SK-N-SH treated with all-trans-retinoic acid at 6 μM for 48 hours (cell line): Measurements from ENCODE around the gene MPP3.

Source experiments
- ARNTL ChIP-seq: fragments of 450-650 bp; formaldehyde crosslinking; IDR thresholded peaks from 2 replicates; pipeline ENCODE4 v1.5.0; 2020; ENCODE audit warnings: low read depth, mild to moderate bottlenecking, moderate library complexity, borderline replicate concordance
- CREB5 ChIP-seq: fragments of 250-450 bp; sonication (Bioruptor Pico); IDR thresholded peaks from 2 replicates; pipeline ENCODE4 v1.5.1; 2020; ENCODE audit warnings: low read depth, mild to moderate bottlenecking, moderate library complexity
- CSDC2 ChIP-seq: fragments of 250-450 bp; sonication (Bioruptor Pico); IDR thresholded peaks from 2 replicates; pipeline ENCODE4 v1.5.0; 2020; ENCODE audit warnings: mild to moderate bottlenecking, moderate library complexity
- GLIS3 ChIP-seq: fragments of 250-450 bp; sonication (Bioruptor Pico); IDR thresholded peaks from 2 replicates; pipeline ENCODE4 v1.5.0; 2020; ENCODE audit warnings: mild to moderate bottlenecking, moderate library complexity
- ISL1 ChIP-seq: fragments of 250-450 bp; sonication (Bioruptor Pico); IDR thresholded peaks from 2 replicates; pipeline ENCODE4 v2.1.2; 2022; ENCODE audit warnings: mild to moderate bottlenecking, moderate library complexity
- PATZ1 ChIP-seq: fragments of 250-450 bp; sonication (Bioruptor Pico); IDR thresholded peaks from 2 replicates; pipeline ENCODE4 v1.8.0; 2020; ENCODE audit warnings: mild to moderate bottlenecking, moderate library complexity, borderline replicate concordance
- PPARA ChIP-seq: fragments of 250-450 bp; sonication (Bioruptor Pico); IDR thresholded peaks from 2 replicates; pipeline ENCODE4 v1.5.0; 2020; ENCODE audit warnings: mild to moderate bottlenecking, borderline replicate concordance
- RARB ChIP-seq: fragments of 250-450 bp; sonication (Bioruptor Pico); IDR thresholded peaks from 2 replicates; pipeline ENCODE4 v1.8.0; 2021; ENCODE audit warnings: mild to moderate bottlenecking, moderate library complexity
- ZFP3 ChIP-seq: fragments of 250-450 bp; sonication (Bioruptor Pico); IDR thresholded peaks from 2 replicates; pipeline ENCODE4 v1.5.0; 2020; ENCODE audit warnings: mild to moderate bottlenecking, moderate library complexity
- ZFP30 ChIP-seq: fragments of 450-650 bp; formaldehyde crosslinking; IDR thresholded peaks from 2 replicates; pipeline ENCODE4 v1.5.0; 2022; ENCODE audit warnings: mild to moderate bottlenecking, moderate library complexity
- ZNF565 ChIP-seq: fragments of 450-650 bp; formaldehyde crosslinking; conservative IDR thresholded peaks from 2 replicates; pipeline ENCODE4 v1.5.0; 2020; ENCODE audit warnings: low read depth, mild to moderate bottlenecking, moderate library complexity
- TF ChIP-seq, protein P1 (sequence below): fragments of 250-450 bp; sonication (Bioruptor Pico); IDR thresholded peaks from 2 replicates; pipeline ENCODE4 v1.5.0; 2020; ENCODE audit warnings: mild to moderate bottlenecking, moderate library complexity
- TF ChIP-seq, protein P2 (sequence below): fragments of 250-450 bp; sonication (Bioruptor Pico); IDR thresholded peaks from 2 replicates; pipeline ENCODE4 v1.8.0; 2021; ENCODE audit warnings: low read depth, mild to moderate bottlenecking, moderate library complexity, borderline replicate concordance
- TF ChIP-seq, protein P3 (sequence below): fragments of 250-450 bp; sonication (Bioruptor Pico); IDR thresholded peaks from 2 replicates; pipeline ENCODE4 v1.5.1; 2021; ENCODE audit warnings: mild to moderate bottlenecking, moderate library complexity

DNA sequence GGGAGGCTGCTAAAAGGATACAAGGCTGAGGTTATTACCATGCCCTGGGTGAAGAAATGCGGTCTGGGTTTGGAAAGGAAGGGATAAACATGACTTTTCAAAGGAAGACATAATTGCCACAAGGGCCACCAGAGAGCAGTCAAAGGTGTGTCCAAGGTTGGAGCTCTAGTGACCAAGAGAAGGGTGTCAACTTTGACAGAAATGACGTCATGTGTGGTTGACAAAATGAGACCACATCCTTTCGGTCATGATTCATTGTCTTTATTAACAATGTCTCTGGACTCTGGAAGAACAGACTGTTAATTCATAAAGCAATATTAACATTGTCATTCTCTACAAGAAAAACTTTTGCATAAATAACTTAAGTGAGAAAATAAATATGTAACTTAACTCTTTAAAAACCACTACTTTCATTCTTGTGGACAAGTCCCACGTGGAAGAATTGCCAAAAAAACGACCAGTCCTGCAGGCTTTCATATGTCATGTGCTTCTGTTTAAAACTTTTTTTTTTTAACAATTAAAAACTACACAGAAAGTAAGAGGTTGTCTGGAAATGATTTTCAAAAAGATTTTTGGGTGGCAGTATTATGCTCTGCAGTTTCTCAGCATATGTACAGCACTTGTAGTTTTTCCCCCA is 79.3 kb downstream of the MPP3 start:
- TF ChIP-seq, protein P1, sequence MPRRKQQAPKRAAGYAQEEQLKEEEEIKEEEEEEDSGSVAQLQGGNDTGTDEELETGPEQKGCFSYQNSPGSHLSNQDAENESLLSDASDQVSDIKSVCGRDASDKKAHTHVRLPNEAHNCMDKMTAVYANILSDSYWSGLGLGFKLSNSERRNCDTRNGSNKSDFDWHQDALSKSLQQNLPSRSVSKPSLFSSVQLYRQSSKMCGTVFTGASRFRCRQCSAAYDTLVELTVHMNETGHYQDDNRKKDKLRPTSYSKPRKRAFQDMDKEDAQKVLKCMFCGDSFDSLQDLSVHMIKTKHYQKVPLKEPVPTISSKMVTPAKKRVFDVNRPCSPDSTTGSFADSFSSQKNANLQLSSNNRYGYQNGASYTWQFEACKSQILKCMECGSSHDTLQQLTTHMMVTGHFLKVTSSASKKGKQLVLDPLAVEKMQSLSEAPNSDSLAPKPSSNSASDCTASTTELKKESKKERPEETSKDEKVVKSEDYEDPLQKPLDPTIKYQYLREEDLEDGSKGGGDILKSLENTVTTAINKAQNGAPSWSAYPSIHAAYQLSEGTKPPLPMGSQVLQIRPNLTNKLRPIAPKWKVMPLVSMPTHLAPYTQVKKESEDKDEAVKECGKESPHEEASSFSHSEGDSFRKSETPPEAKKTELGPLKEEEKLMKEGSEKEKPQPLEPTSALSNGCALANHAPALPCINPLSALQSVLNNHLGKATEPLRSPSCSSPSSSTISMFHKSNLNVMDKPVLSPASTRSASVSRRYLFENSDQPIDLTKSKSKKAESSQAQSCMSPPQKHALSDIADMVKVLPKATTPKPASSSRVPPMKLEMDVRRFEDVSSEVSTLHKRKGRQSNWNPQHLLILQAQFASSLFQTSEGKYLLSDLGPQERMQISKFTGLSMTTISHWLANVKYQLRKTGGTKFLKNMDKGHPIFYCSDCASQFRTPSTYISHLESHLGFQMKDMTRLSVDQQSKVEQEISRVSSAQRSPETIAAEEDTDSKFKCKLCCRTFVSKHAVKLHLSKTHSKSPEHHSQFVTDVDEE (CRISPR knock-in tag): no peak
- TF ChIP-seq RARB (CRISPR knock-in tag) (no peak), PATZ1 (CRISPR knock-in tag) (no peak), ZNF565 (CRISPR knock-in tag) (no peak), ARNTL (CRISPR knock-in tag) (no peak), CREB5 (no peak), GLIS3 (no peak), CSDC2 (CRISPR knock-in tag) (no peak), PPARA (CRISPR knock-in tag) (no peak), ZFP3 (no peak), ZFP30 (CRISPR knock-in tag) (no peak), ISL1 (CRISPR knock-in tag) (no peak)
- TF ChIP-seq, protein P2, sequence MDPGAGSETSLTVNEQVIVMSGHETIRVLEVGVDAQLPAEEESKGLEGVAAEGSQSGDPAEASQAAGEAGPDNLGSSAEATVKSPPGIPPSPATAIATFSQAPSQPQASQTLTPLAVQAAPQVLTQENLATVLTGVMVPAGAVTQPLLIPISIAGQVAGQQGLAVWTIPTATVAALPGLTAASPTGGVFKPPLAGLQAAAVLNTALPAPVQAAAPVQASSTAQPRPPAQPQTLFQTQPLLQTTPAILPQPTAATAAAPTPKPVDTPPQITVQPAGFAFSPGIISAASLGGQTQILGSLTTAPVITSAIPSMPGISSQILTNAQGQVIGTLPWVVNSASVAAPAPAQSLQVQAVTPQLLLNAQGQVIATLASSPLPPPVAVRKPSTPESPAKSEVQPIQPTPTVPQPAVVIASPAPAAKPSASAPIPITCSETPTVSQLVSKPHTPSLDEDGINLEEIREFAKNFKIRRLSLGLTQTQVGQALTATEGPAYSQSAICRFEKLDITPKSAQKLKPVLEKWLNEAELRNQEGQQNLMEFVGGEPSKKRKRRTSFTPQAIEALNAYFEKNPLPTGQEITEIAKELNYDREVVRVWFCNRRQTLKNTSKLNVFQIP: no peak
- TF ChIP-seq, protein P3, sequence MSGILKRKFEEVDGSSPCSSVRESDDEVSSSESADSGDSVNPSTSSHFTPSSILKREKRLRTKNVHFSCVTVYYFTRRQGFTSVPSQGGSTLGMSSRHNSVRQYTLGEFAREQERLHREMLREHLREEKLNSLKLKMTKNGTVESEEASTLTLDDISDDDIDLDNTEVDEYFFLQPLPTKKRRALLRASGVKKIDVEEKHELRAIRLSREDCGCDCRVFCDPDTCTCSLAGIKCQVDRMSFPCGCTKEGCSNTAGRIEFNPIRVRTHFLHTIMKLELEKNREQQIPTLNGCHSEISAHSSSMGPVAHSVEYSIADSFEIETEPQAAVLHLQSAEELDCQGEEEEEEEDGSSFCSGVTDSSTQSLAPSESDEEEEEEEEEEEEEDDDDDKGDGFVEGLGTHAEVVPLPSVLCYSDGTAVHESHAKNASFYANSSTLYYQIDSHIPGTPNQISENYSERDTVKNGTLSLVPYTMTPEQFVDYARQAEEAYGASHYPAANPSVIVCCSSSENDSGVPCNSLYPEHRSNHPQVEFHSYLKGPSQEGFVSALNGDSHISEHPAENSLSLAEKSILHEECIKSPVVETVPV (CRISPR knock-in tag): no peak
